GM12873 (cell line): ENCODE data around the gene DYNLT3.

Experiments used
- CTCF ChIP-seq: IDR thresholded peaks from 2 replicates; pipeline ENCODE4 v1.5.1; 2012; ENCODE audit warnings: low read depth, mild to moderate bottlenecking, moderate library complexity, low read length, control low read depth; ENCODE audit not compliant: insufficient read depth; ENCODE audit errors: missing control alignments

DYNLT3 gene

GRCh38 chrX:37820646-37821045, 26.7 kb downstream of the DYNLT3 start:
- TF ChIP-seq CTCF: no peak

GRCh38 chrX:37818031-37818430, 29.3 kb downstream of the DYNLT3 start:
- no peak for TF ChIP-seq CTCF

- no peak for TF ChIP-seq CTCF
Observed at GRCh38 chrX:37817579-37817978, 29.8 kb downstream of the DYNLT3 start.

GRCh38 chrX:37817176-37817575, 30.2 kb downstream of the DYNLT3 start:
- no peak for TF ChIP-seq CTCF

GRCh38 chrX:37816766-37817165, 30.6 kb downstream of the DYNLT3 start:
- no peak for TF ChIP-seq CTCF

- TF ChIP-seq CTCF: no peak
Observed at GRCh38 chrX:37815366-37815765, 32.0 kb downstream of the DYNLT3 start.

GRCh38 chrX:37813570-37813969, 33.8 kb downstream of the DYNLT3 start:
- TF ChIP-seq CTCF: no peak
